Erythroblast (primary cell): ENCODE data around the gene SNRPD2.

Source experiments
- DNase-seq, 2 experiments: peaks; one replicate each; lab custom pipeline; 2025; lab: John Stamatoyannopoulos, UW
- GATA1 ChIP-seq: IDR thresholded peaks from 2 replicates; pipeline ENCODE4 v1.6.1; 2011; ENCODE audit warnings: low read depth, mild to moderate bottlenecking, control low read depth, low read length, moderate library complexity
- POLR2A ChIP-seq: IDR thresholded peaks from 2 replicates; pipeline ENCODE4 v1.6.1; 2011; ENCODE audit warnings: mild to moderate bottlenecking, low read length

Gene SNRPD2

DNA sequence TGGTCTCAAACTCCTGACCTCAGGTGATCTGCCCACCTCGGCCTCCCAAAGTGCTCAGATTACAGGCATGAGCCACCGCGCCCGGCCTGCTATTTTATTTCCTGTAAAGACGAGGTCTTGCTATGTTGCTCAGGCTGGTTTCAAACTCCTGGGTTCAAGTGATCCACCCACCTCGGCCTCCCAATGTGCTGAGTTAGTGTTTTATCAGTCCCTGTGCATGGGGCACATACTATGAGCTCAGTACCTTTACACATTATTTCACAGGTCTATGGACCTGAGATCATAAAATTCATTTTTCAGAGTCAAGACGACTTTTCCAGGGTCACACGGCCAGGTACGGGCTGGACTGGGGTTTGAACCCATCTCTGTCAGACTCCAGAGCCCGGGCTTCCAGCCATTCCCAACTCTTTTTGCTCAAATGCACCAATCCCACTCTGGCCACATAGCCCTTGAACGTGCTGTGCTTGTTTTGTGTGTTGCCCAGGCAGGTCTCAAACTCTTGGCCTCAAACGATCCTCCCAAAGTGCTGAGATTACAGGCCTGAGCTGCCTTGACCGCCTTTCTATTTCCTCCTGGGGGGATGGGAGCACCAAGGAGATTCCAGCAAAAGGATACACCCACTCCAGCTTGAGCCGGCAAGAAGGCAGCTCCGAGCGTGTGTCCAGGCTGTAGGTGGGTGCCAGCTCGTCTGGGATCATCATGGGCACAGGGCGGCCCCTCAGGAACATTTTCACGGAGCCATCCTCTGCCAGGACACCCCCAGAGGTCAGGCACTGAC lies 53.7 kb downstream of the SNRPD2 start:
- TF ChIP-seq POLR2A, result no peak
- no peak for TF ChIP-seq GATA1
- DNase-seq, result no peak
